ENCODE data around the gene PKHD1.

Gene PKHD1

DNA sequence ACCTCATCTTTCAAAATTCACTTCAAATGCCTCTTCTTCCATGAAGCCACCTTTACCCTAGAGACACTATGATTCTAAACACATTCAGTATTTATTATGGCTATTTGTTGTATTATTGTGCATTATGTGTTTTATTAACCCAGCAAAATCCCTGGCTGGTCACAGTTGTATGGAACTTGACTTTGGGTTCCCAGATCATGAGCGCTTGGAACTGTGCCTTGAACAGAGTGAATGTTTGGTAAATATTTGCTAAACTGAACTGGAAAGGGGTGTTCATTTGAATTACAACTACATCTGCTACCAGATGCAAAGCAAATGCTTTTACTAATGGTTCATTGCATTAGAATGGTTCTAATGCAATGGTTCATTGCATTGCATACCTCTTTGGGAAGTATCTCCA lies 259.8 kb downstream of the PKHD1 start:
- H3K4me3 ChIP-seq (ENCODE audit: low read depth, low read length), result no peak overlapping the region
- DNase-seq (ENCODE audit: low read depth), result no peak
- TF ChIP-seq, protein P1, sequence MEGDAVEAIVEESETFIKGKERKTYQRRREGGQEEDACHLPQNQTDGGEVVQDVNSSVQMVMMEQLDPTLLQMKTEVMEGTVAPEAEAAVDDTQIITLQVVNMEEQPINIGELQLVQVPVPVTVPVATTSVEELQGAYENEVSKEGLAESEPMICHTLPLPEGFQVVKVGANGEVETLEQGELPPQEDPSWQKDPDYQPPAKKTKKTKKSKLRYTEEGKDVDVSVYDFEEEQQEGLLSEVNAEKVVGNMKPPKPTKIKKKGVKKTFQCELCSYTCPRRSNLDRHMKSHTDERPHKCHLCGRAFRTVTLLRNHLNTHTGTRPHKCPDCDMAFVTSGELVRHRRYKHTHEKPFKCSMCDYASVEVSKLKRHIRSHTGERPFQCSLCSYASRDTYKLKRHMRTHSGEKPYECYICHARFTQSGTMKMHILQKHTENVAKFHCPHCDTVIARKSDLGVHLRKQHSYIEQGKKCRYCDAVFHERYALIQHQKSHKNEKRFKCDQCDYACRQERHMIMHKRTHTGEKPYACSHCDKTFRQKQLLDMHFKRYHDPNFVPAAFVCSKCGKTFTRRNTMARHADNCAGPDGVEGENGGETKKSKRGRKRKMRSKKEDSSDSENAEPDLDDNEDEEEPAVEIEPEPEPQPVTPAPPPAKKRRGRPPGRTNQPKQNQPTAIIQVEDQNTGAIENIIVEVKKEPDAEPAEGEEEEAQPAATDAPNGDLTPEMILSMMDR (IDR thresholded peaks at IDR 0.05; ENCODE audit: insufficient read depth, low read depth, low read length, missing control alignments), result no peak

GRCh38 chr6:51824940-51825339 lies 262.5 kb downstream of the PKHD1 start:
- H3K4me3 ChIP-seq (ENCODE audit: low read depth, low read length), result no peak overlapping the region
- TF ChIP-seq, protein P1 (IDR thresholded peaks at IDR 0.05; ENCODE audit: insufficient read depth, low read depth, low read length, missing control alignments), result no peak
- DNase-seq (ENCODE audit: low read depth), result no peak

DNA sequence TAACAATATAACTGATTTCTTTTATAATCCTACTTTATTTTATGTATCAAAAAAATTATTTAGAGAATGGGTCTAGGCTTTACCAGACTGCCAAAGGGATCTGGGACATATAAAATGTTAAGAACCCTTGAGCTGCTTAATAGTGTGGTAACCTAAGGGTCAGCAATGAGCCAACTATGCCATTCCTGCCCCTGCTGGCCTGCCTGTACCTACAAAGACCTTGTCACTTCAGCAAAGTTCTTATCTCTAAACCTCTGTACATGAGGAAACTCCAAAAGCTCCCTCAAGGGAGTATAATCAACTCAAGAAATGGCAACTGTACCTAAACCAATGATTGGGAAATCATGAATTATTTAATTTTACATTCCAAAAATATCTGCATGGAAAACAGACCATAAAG lies 266.9 kb downstream of the PKHD1 start:
- H3K4me3 ChIP-seq (ENCODE audit: low read depth, low read length), result no peak overlapping the region
- DNase-seq (ENCODE audit: low read depth), result no peak
- TF ChIP-seq, protein P1 (IDR thresholded peaks at IDR 0.05; ENCODE audit: insufficient read depth, low read depth, low read length, missing control alignments), result no peak

DNA sequence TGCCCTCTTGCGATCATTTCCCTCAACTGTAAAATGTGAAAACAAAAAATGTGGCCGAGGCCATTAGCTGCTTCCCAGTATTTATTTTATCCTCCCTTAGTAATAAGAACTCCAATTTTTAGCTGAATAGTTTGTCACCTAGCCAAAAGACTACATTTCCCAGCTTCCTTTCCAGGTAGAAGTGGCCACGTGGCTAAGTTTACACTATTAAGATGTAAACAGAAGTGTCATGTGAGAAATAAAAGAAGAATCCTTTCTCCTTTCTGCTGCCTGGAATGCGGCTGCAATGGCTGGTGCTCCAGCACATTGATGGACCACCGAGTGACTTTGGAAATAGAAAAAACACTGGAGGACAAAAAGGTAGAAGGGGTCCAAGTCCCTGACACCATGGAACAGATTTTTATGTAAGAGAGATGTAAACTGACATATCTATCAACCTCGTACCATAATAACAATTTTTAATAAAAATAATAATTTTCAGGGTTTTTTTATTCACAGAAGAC lies 268.8 kb downstream of the PKHD1 start:
- no peak for DNase-seq (ENCODE audit: low read depth)
- H3K4me3 ChIP-seq (ENCODE audit: low read depth, low read length), result no peak overlapping the region
- TF ChIP-seq, protein P1 (IDR thresholded peaks at IDR 0.05; ENCODE audit: insufficient read depth, low read depth, low read length, missing control alignments), result no peak

DNA sequence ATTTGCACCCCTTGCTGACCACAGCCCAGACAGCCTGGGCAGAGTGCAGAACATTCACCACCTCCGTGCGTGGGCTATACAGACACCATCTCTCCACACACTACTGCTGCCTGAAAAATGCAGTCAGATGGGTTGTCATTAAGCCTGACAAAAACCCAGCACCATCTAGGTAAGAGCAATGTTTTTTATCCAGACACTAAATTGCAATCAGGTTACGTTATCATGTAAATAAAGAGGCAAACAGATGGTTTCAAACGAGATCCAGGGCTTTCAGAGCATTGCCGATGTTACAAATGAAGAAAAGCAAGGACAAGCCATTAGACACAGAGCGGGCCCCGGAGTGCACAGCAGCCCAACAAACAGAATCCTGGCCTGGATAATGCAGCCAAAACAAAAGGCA lies 269.6 kb downstream of the PKHD1 start:
- no peak for DNase-seq (ENCODE audit: low read depth)
- TF ChIP-seq, protein P1 (IDR thresholded peaks at IDR 0.05; ENCODE audit: insufficient read depth, low read depth, low read length, missing control alignments), result no peak
- no peak overlapping the region for H3K4me3 ChIP-seq (ENCODE audit: low read depth, low read length)

DNA sequence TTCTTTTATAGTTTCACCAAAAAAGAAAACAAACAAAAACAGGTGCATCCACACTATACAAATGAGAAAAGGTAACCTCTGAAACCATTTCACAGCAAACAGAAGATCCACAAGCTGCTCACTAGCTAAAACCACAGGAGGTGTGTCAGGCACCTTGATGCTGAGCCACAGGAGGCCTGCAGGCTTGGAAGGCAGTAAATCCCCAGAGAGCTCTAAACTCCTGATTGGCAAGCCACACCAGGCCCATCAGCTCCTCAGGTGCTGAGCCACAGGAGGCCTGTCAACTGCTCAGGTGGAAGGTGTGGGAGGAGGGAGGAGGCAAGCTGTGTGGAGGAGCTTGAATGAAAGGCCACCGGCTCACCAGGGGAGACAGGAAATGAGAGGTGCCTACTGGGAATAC lies 273.0 kb downstream of the PKHD1 start:
- peak; percentile 9 for DNase-seq (ENCODE audit: low read depth)
- TF ChIP-seq, protein P1 (IDR thresholded peaks at IDR 0.05; ENCODE audit: insufficient read depth, low read depth, low read length, missing control alignments), result no peak

DNA sequence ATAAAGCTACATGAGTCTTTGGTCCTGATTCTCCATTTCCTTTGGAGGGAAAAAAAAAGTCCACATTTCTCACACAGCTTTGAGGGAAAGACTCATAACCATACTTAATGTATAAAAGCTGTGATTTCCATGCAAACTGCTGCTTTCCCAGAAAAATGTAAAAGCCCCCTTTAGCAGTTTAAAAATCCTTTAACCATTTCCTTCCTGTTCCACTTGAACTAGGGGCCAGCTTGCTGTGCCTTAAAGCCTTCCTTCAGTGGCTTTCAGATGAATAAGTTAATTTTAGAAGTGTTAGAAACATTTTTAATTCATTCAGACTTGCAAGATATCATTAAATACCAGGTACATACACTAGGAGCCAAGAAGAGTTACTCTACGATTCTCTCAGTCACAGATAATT lies 273.5 kb downstream of the PKHD1 start:
- no peak for DNase-seq (ENCODE audit: low read depth)
- TF ChIP-seq, protein P1 (IDR thresholded peaks at IDR 0.05; ENCODE audit: insufficient read depth, low read depth, low read length, missing control alignments), result no peak
- H3K4me3 ChIP-seq (ENCODE audit: low read depth, low read length), result no peak overlapping the region

More for the DNA sequence above, 273.0 kb downstream of the PKHD1 start:
- no peak overlapping the region for H3K4me3 ChIP-seq (ENCODE audit: low read depth, low read length)

Measured in GM12865 (cell line).